ENCODE results near the gene ZNF420.

DNA sequence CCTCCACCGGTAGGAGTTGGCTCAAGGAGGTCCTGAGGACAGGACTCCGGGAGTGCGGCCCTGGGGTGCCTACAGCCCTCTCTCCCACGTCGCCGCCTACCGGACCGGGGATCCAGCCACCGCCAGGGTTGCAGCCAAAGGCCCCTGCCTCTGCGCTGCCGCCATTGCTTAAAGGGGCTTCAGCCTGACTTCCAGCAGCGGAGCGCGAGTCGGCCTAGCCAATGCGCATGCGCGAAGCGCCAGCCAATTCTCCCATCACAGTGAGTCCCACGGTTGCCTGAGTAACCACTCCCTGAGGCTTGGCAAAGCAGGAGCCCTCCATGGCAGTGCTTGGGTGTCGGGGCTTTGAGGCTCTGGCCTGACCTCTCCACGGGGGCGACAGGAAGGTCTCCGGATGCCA is 21.5 kb upstream of the ZNF420 start:
- TF ChIP-seq CTCF (IDR thresholded peaks at IDR 0.05) (no peak), ZFX (IDR thresholded peaks at IDR 0.05; ENCODE audit: borderline replicate concordance) (no peak)

All from 22Rv1 (cell line).